Panc1 (cell line): Measurements from ENCODE around the gene NKAIN2. TPM values are rescaled to one million over a fixed set of nuclear protein-coding genes. Genes with fewer than 3 reads are reported as not detected.

Experiments used
- ATAC-seq: fragments of 200-7000 bp; cut with Tn5 transposase; 2 replicates; pipeline ENCODE4 v1.9.1; 2020; ENCODE audit warnings: mild to moderate bottlenecking, moderate library complexity
- BruUV-seq: library from RNA; stranded (reverse); fragments of 400-500 nt; replicated peaks from 2 replicates; lab custom pipeline; 2021; lab: Mats Ljungman, UMichigan
- CTCF ChIA-PET: fragments of 300-600 bp; sonication (Branson Sonifier 250); formaldehyde crosslinking; loops from one replicate; lab custom pipeline; 2022; ENCODE audit warnings: antibody characterized with exemption; lab: Charles Lee
- POLR2A ChIA-PET: fragments of 300-600 bp; sonication (Branson Sonifier 250); formaldehyde crosslinking; loops from one replicate; lab custom pipeline; 2022; ENCODE audit warnings: antibody characterized with exemption; lab: Charles Lee
- DNase-seq: peaks from one replicate; pipeline ENCODE4 v3.0.0-alpha.2; 2010; ENCODE audit warnings: low read depth, low spot score
- H3K27ac ChIP-seq: 2 replicates; pipeline ENCODE4 v1.5.1; 2011; ENCODE audit warnings: mild to moderate bottlenecking, low read length, inconsistent platforms
- H3K27me3 ChIP-seq: fragments of 200-500 bp; sonication (Bioruptor generic); 2 replicates; pipeline ENCODE4 v1.6.0; 2014; ENCODE audit warnings: low read length, inconsistent platforms; ENCODE audit not compliant: control insufficient read depth, insufficient read depth
- H3K36me3 ChIP-seq: fragments of 200-500 bp; sonication (Bioruptor generic); 2 replicates; pipeline ENCODE4 v1.5.1; 2014; ENCODE audit warnings: inconsistent platforms, mild to moderate bottlenecking, low read length, moderate library complexity; ENCODE audit not compliant: control insufficient read depth, insufficient read depth
- H3K4me1 ChIP-seq: 2 replicates; pipeline ENCODE4 v1.5.1; 2011; ENCODE audit warnings: inconsistent platforms, mild to moderate bottlenecking, low read length, moderate library complexity; ENCODE audit not compliant: control insufficient read depth, insufficient read depth
- H3K4me3 ChIP-seq, 2 experiments: 2 replicates each; pipeline ENCODE4 v1.5.1; 2011 to 2012; ENCODE audit warnings: low read depth in 2 of 2, low read length in 2 of 2, mild to moderate bottlenecking in 2 of 2, inconsistent platforms in 1 of 2, moderate library complexity in 1 of 2
- H3K9me3 ChIP-seq: fragments of 200-500 bp; sonication (Bioruptor generic); 2 replicates; pipeline ENCODE4 v1.5.1; 2014; ENCODE audit warnings: low read depth, mild to moderate bottlenecking, inconsistent platforms, low read length, moderate library complexity; ENCODE audit not compliant: control insufficient read depth, insufficient read depth
- POLR2AphosphoS5 ChIP-seq: IDR thresholded peaks from 2 replicates; pipeline ENCODE4 v1.6.1; 2012; ENCODE audit warnings: mild to moderate bottlenecking, low read depth, low read length, moderate library complexity
- SIN3A ChIP-seq: IDR thresholded peaks from 2 replicates; pipeline ENCODE4 v1.6.1; 2012; ENCODE audit warnings: low read depth, mild to moderate bottlenecking, low read length, moderate library complexity, borderline replicate concordance; ENCODE audit not compliant: insufficient read depth
- TCF7L2 ChIP-seq: IDR thresholded peaks from 2 replicates; pipeline ENCODE4 v1.6.1; 2011; ENCODE audit warnings: mild to moderate bottlenecking, low read depth, low read length, inconsistent platforms
- in situ Hi-C: cut with HindIII; loops from 2 replicates; pipeline ENCODE4 v1.10.0; 2016; ENCODE audit warnings: low sequenced_read_pairs, low pct_unique_long_range_greater_than_20kb
- intact Hi-C: fragments of 100-400 bp; cut with micrococcal nuclease; formaldehyde crosslinking; loops from one replicate; pipeline ENCODE4 v1.10.0; 2022; ENCODE audit not compliant: unreplicated experiment
- total RNA-seq: library from RNA; stranded (reverse); gene quantifications from one replicate; pipeline ENCODE4 v1.2.1, GENCODE V29; 2021; ENCODE audit not compliant: unreplicated experiment
- TF ChIP-seq, protein P1 (sequence below): fragments of 450-650 bp; IDR thresholded peaks from 2 replicates; pipeline ENCODE4 v1.5.1; 2017; ENCODE audit warnings: mild to moderate bottlenecking
- TF ChIP-seq, protein P2 (sequence below), 2 experiments: IDR thresholded peaks; 2 replicates each; pipeline ENCODE4 v1.6.1; 2011 to 2012; ENCODE audit warnings: low read depth in 2 of 2, control low read depth in 1 of 2, low read length in 1 of 2, mild to moderate bottlenecking in 1 of 2, moderate library complexity in 1 of 2; ENCODE audit not compliant: insufficient read depth in 1 of 2

NKAIN2 gene
- total RNA-seq, 1 experiment from 2014 or later = 2.6 TPM

DNA sequence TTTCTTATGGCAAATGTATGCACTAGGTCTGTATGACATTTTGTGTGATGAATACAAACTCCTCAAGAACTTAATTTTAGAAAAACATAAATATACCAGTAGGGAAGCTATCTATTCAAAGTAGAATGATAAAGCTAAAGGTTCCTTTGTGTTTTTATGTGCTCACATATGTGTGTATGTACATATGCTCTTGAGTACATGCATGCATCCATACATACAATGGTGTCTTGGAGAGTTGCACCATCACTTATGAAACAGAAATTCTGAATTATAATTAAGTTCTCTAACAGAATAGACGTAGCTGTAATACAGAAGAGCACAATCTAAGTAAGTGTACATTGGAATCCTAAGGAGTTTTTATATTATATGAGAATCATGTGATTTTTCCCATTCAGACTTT, 2.3 kb downstream of the NKAIN2 start:
- CTCF ChIA-PET = no interaction called here

DNA sequence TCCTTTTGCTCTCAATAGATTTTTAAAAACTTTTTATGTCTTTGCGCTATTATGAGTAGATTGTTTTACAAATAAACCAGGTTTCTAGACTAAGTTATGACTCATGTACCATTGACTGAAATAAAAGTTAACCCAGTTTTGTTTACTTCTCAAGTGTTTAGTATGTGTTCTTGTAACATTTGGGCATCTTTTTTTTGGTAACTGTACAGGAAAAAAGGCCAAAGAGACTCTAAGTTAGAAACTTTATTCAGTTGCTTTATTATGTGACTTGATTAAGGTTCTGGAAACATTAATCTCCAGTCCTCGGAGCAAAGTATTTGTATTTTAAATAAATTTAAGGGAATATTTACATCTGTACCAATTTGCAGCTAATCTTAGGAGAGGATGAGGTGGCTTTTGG, 2.9 kb downstream of the NKAIN2 start:
- in situ Hi-C loops = no loop called here
- H3K27me3 ChIP-seq = no peaks in the 10 kb centered on the region
- CTCF ChIA-PET = no interaction called here

More for the DNA sequence above, 2.3 kb downstream of the NKAIN2 start:
- TF ChIP-seq SIN3A (no peak), TCF7L2 (no peak), POLR2AphosphoS5 (no peak)
- TF ChIP-seq, protein P1, sequence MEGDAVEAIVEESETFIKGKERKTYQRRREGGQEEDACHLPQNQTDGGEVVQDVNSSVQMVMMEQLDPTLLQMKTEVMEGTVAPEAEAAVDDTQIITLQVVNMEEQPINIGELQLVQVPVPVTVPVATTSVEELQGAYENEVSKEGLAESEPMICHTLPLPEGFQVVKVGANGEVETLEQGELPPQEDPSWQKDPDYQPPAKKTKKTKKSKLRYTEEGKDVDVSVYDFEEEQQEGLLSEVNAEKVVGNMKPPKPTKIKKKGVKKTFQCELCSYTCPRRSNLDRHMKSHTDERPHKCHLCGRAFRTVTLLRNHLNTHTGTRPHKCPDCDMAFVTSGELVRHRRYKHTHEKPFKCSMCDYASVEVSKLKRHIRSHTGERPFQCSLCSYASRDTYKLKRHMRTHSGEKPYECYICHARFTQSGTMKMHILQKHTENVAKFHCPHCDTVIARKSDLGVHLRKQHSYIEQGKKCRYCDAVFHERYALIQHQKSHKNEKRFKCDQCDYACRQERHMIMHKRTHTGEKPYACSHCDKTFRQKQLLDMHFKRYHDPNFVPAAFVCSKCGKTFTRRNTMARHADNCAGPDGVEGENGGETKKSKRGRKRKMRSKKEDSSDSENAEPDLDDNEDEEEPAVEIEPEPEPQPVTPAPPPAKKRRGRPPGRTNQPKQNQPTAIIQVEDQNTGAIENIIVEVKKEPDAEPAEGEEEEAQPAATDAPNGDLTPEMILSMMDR = no peak
- TF ChIP-seq, protein P2, sequence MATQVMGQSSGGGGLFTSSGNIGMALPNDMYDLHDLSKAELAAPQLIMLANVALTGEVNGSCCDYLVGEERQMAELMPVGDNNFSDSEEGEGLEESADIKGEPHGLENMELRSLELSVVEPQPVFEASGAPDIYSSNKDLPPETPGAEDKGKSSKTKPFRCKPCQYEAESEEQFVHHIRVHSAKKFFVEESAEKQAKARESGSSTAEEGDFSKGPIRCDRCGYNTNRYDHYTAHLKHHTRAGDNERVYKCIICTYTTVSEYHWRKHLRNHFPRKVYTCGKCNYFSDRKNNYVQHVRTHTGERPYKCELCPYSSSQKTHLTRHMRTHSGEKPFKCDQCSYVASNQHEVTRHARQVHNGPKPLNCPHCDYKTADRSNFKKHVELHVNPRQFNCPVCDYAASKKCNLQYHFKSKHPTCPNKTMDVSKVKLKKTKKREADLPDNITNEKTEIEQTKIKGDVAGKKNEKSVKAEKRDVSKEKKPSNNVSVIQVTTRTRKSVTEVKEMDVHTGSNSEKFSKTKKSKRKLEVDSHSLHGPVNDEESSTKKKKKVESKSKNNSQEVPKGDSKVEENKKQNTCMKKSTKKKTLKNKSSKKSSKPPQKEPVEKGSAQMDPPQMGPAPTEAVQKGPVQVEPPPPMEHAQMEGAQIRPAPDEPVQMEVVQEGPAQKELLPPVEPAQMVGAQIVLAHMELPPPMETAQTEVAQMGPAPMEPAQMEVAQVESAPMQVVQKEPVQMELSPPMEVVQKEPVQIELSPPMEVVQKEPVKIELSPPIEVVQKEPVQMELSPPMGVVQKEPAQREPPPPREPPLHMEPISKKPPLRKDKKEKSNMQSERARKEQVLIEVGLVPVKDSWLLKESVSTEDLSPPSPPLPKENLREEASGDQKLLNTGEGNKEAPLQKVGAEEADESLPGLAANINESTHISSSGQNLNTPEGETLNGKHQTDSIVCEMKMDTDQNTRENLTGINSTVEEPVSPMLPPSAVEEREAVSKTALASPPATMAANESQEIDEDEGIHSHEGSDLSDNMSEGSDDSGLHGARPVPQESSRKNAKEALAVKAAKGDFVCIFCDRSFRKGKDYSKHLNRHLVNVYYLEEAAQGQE (IDR thresholded peaks at IDR 0.05; ENCODE audit: insufficient read depth in 1 of 2, low read depth in 2 of 2, low read length in 1 of 2) = no peak
- BruUV-seq = TSS peak; percentile 55
- H3K9me3 ChIP-seq = no peaks in the 10 kb centered on the region
- in situ Hi-C loops = no loop called here
- H3K4me3 ChIP-seq = no peak overlapping the region
- no peak for ATAC-seq
- H3K4me1 ChIP-seq = peaks cover 36% of the 10 kb centered on the region
- intact Hi-C loops = loop anchor here (10.0 kb wide), 1 partner anchor 1049 kb away; no protein-coding TSS in a partner anchor
- DNase-seq = no peak
- peak overlapping the region; percentile 70; the same call in 1 of the 2 replicates for H3K27ac ChIP-seq
- no peaks in the 10 kb centered on the region for H3K36me3 ChIP-seq
- POLR2A ChIA-PET = no interaction called here
- no peaks in the 10 kb centered on the region for H3K27me3 ChIP-seq

More for the DNA sequence above, 2.9 kb downstream of the NKAIN2 start:
- DNase-seq = no peak
- no peaks in the 10 kb centered on the region for H3K9me3 ChIP-seq
- no peak overlapping the region; the same call in 1 of the 2 replicates for H3K27ac ChIP-seq
- BruUV-seq = no TSS peak
- TF ChIP-seq, protein P1 = no peak
- TF ChIP-seq POLR2AphosphoS5 (no peak), SIN3A (no peak), TCF7L2 (no peak)
- TF ChIP-seq, protein P2 (IDR thresholded peaks at IDR 0.05; ENCODE audit: insufficient read depth in 1 of 2, low read depth in 2 of 2, low read length in 1 of 2) = no peak
- H3K36me3 ChIP-seq = no peaks in the 10 kb centered on the region
- H3K4me1 ChIP-seq = peaks cover 37% of the 10 kb centered on the region
- intact Hi-C loops = loop anchor here (10.0 kb wide), 1 partner anchor 1048 kb away; no protein-coding TSS in a partner anchor
- no peak overlapping the region for H3K4me3 ChIP-seq
- POLR2A ChIA-PET = no interaction called here
- no peak for ATAC-seq
